ENCODE data around the gene SZRD1.
A peak's percentile ranks its signal among the peaks of the same experiment; 100 is the strongest.
"Not testable (repeated sequence)": the region's sequence is repeated elsewhere in the genome, so short reads cannot be mapped to it uniquely, and the experiment has no call there.

The SZRD1 gene, protein sequence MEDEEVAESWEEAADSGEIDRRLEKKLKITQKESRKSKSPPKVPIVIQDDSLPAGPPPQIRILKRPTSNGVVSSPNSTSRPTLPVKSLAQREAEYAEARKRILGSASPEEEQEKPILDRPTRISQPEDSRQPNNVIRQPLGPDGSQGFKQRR

DNA sequence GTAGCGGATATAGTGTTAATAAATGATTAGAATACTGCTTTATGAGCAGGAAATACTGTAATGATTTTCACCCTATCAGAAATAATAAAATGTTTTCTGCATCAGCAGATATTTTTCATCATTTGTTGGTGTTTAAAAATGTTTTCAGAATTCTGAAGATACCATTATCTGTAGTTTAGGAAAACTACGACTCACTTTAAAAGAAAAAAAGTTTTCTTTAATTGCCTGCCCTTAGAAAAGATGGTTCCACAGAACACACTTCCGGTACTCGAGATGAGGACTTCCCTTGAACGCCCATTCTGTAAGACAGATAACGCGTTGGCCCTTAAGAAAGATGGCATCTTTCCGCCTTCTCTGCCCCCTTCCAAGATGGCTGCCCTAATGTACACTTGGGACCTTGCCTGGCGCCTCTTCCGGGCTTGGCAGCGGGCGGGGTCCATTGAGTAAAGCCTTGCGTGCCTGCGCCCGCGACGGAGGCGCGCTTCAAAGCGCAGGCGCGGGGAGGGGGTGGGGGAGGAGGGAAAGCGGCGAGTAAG lies at the start of gene SZRD1:
Gene SZRD1, plus strand, starts transcription at position 521 of the 536 bp plus-strand sequence. CDS start 16 bp downstream, outside the sequence.
- DNase-seq: peak; percentile 99 to 100

- no peak for DNase-seq
Observed at GRCh38 chr1:16318555-16318954, 48.5 kb upstream of the SZRD1 start.

- peak; percentile 82 to 84 for DNase-seq
Observed at GRCh38 chr1:16321176-16321867, 45.7 kb upstream of the SZRD1 start.

DNA sequence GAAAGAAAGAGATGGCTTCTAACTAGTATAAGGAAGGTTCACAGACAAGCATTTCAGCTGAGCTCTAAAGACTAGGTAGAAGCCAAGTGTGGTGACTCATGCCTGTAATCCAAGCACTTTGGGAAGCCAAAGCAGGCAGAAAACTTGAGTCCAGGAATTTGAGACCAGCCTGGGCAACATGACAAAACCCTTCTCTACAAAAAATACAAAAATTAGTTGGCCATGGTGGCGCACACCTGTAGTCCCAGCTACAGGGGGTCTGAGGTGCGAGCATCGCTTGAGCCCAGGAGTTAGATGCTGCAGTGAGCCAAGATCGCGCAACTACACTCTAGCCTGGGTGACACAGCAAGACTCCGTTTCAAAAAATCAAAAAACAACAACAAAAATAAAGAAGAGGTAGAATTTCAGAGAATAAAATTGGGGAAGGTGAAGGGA lies 42.6 kb upstream of the SZRD1 start:
- DNase-seq: no peak

GRCh38 chr1:16326833-16327404 lies 40.1 kb upstream of the SZRD1 start:
- no peak for DNase-seq

DNA sequence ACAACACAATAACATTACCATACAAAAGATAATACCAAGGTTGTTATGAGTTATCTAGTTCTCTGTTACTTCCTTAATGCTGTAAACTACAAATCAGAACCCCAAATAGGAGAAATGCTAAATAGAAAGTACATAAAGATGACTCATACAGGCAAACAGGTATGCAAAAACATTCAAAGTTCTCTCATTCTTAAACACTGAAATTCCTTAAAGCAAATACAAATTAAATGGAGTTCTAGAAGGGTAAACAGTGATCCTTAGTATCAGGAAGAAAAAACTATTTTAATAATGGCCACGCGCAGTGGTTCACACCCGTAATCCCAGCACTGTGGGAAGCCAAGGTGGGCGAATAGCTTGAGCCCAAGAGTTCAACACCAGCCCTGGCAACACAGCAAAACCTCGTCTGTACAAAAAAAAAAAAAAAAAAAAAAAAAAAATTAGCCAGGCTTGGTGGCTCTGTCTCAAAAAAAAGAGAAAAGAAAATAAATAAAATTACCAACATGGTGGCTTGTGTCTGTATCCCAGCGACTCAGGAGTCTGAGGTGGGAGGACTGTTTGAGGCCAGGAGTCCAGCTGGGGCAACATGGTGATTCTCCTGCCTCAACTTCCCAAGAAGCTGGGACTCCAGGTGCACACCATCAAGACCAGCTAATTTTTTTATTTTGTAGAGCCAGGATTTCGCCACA lies 32.2 kb upstream of the SZRD1 start:
- peak; percentile 45 to 56 for DNase-seq

- no peak for DNase-seq
Observed at GRCh38 chr1:16338961-16339360, 28.1 kb upstream of the SZRD1 start.

DNA sequence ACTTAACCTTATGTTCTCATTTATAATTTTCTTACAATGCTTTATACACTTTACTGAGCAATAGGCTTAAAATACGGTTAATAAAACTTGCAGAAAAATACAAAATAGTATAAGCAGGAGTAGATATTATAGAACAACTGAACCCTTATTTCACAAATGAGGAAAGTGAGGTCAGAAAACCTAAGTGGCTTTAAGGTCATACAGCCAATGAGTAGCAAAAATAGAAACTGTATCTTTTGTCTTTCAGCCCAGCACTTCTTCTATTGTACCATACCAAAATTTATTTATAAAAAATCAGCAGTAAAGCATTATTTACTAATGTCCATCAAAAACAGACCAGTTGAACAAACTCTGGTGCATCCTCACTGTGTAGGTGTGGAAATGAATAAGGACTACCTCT lies 26.4 kb upstream of the SZRD1 start:
- DNase-seq: no peak

DNA sequence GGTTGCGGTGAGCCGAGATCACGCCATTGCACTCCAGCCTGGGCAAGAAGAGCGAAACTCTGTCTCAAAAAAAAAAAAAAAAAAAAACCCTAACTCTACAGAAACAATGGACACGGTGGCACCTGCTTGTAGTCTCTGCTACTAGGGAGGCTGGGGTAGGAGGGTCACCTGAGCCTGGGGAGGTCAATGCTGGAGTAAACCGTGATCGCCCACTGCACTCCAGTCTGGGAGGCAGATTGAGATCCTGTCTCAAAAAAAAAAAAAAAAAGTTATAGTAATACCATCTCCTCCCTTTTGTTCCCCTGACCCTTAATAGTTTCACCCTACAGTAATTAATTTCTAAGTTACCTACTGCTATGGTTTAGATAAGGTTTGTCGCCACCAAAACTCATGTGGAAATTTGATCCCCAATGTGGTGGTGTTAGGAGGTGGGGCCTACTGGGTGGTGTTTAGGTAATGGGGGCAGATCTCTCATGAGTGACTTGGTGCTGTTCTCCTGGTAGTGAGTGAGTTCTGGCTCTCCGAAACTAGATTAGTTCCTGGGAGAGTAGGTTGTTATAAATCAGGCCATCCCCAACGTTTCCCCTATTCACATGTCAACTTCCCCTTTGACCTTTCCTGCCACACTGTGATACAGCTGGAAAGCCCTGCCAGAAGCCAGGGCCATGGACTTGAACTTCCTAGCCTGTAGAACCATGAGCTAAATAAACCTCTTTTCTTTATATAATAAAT lies 24.5 kb upstream of the SZRD1 start:
- no peak for DNase-seq

DNA sequence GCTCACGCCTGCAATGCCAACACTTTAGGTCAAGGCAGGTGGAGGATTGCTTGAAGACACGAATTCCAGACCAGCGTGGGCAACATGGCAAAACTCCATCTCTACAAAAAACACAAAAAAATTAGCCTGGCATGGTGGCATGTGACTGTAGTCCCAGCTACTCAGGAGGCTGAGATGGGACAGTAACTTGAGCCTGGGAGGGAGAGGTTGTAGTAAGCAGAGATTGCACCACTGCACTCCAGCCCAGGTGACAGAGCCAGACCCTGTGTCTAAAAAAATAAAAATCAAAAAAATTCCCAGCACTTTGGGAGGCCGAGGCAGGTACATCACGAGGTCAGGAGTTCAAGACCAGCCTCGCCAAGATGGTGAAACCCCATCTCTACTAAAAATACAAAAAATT lies 23.8 kb upstream of the SZRD1 start:
- not testable (repeated sequence) for DNase-seq

DNA sequence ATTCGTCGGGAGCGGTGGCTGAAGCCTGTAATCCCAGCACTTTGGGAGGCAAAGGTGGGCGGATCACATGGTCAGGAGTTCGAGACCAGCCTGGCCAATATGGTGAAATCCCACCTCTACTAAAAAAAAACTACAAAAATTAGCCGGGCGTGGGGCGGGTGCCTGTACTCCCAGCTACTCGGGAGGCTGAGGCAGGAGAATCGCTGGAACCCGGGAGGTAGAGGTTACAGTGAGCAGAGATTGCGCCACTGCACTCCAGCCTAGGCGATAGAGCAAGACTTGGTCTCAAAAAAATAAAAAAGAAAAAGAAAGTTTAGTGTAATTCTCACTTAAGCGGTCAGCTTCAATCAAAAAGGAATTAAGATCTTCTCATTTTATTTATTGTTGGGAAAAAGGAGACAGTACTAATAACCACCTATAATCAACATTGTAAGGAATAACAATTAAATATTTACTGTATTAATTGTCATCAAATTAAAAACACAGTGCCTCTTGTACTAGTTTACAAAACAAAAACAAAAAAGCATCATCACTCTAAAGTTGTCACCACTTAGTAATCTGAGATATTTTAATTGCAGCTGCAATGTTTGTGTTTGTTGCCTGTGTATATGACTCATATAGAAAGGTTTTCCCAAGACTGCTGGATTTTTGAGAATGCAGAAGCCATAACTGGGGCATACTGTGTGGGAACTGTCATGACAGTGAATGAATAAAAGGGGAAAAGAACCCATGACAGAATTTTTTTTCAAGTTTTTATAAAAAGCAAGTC lies 18.4 kb upstream of the SZRD1 start:
- DNase-seq: no peak

- no peak for DNase-seq
Observed at GRCh38 chr1:16349847-16350406, 17.1 kb upstream of the SZRD1 start.

DNA sequence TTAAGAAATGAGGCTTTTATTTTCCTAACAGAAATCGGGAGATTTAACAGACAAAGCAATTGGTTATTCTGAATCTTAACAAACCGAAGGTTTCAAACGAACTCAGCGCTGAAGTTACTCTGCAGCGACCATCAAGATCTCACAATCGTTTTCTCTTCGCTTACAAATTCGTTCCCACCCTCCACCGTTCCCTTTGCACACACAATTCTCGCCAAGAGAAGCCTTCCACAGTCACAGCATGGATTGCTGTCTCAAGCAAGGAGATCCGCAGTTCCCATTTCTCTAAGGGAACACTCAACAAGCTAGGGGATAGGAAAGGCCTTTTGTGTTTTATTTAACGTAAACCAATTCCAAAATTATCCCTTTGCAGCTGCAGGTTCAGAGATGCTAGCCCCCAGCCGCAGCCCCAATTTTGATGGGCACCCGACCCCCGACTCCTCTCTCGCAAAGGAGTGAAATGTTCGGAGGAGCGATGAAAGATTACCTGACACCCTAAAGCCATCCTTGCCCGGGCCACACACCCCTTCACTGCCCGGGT lies 15.5 kb upstream of the SZRD1 start:
- peak; percentile 27 to 53 for DNase-seq

DNA sequence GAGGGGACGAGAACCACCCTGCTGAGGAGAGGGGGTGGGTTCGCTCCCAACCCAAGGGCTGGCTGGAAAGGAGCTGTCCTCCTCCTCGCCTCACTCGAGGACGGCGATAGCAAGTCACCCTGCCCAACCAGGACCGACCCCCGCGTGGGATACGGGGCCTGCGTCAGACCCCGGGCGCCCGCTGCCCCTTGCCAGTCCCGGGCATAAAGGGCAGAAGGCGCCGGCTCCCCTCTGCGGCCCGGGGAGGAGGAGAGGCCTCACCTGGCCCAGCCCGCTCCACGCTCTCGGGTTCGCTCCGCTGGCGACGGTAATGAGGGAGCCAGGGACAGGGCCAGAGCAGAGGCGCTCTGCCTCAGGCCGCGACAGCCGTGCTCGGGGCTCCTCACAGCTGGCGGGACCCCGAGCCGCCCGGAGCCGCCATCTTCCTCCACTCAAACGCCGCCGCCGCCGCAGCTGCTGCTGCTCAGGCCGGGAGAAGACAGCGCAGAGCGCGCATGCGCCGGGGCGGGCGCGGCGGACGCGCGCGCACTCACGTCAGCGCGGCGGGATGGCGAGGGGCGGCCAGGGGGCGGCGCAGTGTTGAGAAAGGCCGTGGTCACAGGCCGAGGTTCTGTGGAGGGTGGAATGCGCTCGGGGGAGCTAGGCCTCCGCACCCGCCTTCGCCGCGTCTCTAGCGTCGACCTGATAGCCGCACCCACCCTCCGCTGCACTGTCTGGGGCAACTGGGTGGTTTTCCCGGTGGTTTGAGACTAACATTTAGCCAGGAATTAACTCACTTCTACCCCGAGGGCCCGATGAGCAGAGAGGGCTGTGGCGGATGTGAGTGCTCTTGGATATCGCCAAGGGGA lies 14.8 kb upstream of the SZRD1 start, which contains the start of gene FBXO42:
Gene FBXO42, minus strand, starts transcription at position 487 of the 848 bp plus-strand sequence. CDS start 37,062 bp downstream, outside the sequence.
- DNase-seq: peak; percentile 79 to 97

- DNase-seq: no peak
Observed at GRCh38 chr1:16352842-16353535, 14.1 kb upstream of the SZRD1 start.

DNA sequence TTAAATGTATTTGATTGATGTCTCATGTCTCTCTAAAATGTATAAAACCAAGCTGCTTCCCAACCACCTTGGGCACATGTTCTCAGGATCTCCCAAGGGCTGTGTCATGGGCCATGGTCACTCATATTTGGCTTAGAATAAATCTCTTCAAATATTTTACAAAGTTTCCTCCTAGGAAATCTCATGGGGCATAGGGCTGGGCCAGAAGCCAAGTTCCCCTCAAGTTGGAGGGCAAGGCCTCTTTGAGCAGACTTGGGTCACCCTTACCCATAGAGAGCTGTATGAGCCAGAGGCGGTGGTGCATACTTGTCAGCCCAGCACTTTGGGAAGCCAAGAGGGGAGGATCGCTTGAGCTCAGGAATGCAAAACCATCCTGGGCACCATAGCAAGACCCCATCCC lies 12.4 kb upstream of the SZRD1 start:
- no peak for DNase-seq

DNA sequence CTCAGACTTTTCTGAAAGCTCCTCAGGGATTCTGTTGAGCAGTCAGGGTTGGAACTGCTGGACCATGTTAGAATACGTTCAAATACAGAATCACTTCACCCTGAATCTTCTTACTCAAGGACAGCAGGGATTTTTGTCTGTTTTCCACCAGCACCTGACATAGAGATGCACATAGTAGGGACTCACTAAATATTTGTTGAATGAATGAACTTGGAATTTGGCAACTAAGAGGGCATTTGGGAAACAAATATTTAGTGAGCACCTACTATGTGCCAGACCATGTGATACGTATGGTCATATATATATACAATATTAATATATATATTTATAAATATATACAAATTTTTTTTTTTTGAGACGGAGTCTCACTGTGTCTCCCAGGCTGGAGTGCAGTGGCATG lies 10.2 kb upstream of the SZRD1 start:
- DNase-seq: no peak

- DNase-seq: not testable (repeated sequence)
Observed at GRCh38 chr1:16365146-16365498, 1.9 kb upstream of the SZRD1 start.

DNA sequence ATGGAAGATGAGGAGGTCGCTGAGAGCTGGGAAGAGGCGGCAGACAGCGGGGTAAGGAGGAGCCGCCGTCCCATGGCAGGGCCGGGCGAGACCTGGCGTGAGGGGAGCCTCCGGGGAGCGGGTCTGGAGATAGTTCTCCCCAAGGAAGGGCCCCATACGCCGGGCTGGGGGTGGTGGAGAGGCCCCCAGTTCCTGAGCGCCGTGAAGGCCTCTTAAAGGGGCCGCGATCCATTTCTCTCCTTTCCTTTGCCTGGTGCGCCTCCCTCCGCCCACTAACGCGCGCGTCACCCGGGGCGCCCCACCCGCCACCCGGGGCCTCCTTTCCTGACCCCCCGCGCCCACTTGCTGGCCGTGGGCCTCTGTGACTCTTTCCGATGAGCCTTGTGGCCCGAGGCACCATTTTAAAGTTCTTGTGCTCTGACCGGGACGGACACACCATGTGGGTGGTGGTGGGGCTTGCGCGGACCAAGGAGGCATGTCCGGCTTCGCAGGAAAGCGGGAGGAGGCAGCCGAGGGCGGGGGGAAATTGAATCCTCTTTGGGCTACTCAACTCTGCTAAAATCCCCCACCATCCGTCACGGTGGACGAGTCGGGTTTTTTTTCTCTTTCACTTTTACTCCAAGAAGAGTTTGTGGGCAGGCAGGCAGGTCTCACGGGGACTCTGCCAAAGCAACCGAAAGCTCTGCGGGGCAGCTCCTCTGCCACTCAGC lies 371 bp downstream of the SZRD1 start:
- DNase-seq: peak; percentile 86 to 92

Measured in NCI-H526 (cell line).